Femur (tissue), 1 donor: ENCODE data around the gene COL6A2.
"Not testable (repeated sequence)": the region's sequence is repeated elsewhere in the genome, so short reads cannot be mapped to it uniquely, and the experiment has no call there.

Source experiments
- DNase-seq: peaks from one replicate; pipeline ENCODE4 v3.0.0-alpha.2; 2017

Gene COL6A2

GRCh38 chr21:46079352-46080170, 18.4 kb upstream of the COL6A2 start:
- DNase-seq, result peak; percentile 77

- DNase-seq, result peak; percentile 70
These were observed 17.5 kb upstream of the COL6A2 start for GRCh38 chr21:46080171-46081021.

- peak; percentile 65 for DNase-seq
These were observed 16.7 kb upstream of the COL6A2 start for GRCh38 chr21:46081022-46081861.

GRCh38 chr21:46081862-46082712, 15.8 kb upstream of the COL6A2 start:
- DNase-seq, result peak; percentile 22

GRCh38 chr21:46082713-46082962, 15.3 kb upstream of the COL6A2 start:
- DNase-seq, result peak; percentile 22

GRCh38 chr21:46082963-46083790, 14.7 kb upstream of the COL6A2 start:
- peak; percentile 80 for DNase-seq

GRCh38 chr21:46083791-46084561, 13.9 kb upstream of the COL6A2 start:
- no peak for DNase-seq

- DNase-seq, result no peak
These were observed 13.2 kb upstream of the COL6A2 start for GRCh38 chr21:46084709-46085108.

- not testable (repeated sequence) for DNase-seq
These were observed 12.7 kb upstream of the COL6A2 start for GRCh38 chr21:46085259-46085658.

GRCh38 chr21:46087641-46088040, 10.3 kb upstream of the COL6A2 start:
- DNase-seq, result no peak

GRCh38 chr21:46088189-46088588, 9.7 kb upstream of the COL6A2 start:
- DNase-seq, result no peak

- no peak for DNase-seq
These were observed 8.6 kb upstream of the COL6A2 start for GRCh38 chr21:46089285-46089684.

GRCh38 chr21:46091118-46091517, 6.8 kb upstream of the COL6A2 start:
- no peak for DNase-seq

- no peak for DNase-seq
These were observed 6.3 kb upstream of the COL6A2 start for GRCh38 chr21:46091631-46092025.

GRCh38 chr21:46092026-46092764, 5.7 kb upstream of the COL6A2 start:
- peak; percentile 90 for DNase-seq

- DNase-seq, result no peak
These were observed 4.9 kb upstream of the COL6A2 start for GRCh38 chr21:46092811-46093667.

GRCh38 chr21:46093668-46094400, 4.1 kb upstream of the COL6A2 start:
- DNase-seq, result no peak
